Measurements from ENCODE around the gene CLEC2A. TPM values are rescaled to one million over a fixed set of nuclear protein-coding genes. Genes with fewer than 3 reads are reported as not detected.
A peak's percentile ranks its signal among the peaks of the same experiment; 100 is the strongest.

CLEC2A gene
- total RNA-seq, 1 experiment from 2014 or later = not detected

DNA sequence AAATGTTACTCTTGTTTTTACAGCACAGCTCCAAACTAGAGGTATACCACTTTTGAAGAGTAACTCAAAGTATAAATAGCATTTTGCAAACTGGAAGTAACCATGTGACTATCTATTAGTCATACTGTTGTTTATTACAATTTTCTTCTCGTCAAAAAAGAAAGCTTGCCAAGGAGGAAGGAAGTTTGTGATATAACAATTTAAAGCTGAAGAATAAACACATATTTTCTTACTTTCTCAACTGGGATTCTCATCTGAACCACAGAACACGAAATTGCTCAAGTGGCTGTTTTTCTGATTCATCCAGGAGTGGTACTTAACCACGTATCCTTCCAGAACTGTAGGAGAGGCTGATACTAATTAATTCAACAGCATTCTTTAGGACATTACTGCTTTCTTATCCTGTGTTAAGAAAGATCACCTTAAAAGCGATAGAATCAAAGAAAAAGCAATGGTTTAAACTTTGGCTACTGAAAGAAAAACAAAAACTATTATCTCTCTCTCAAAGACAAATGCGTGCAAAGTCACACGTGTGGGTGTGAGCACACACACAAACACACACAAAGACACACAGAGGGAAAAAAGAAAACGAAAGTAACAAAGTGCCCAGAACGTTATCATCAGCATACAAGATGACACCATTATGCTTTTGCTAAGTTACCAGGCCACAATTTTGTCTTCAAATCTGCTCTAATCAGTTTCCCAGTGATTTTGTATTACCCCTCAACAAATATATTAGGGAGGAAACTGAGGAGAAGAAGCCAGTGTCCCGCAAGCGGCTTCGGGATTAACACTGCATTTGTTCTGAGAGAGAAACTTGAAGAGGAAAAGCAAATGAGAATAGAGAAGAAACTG lies 62.6 kb downstream of the CLEC2A start, which contains the start of gene CLEC2B:
Gene CLEC2B, minus strand, starts transcription at position 48 of the 855 bp plus-strand sequence.
- ChIA-PET POLR2A (no interaction called here), CTCF (no interaction called here), RAD21 (ENCODE audit: low non-redundant PET in 1 of 2, low total read pairs in 2 of 2, uncharacterized antibody in 2 of 2, unreplicated experiment in 2 of 2) (no interaction called here)
- Histone ChIP-seq H3K4me1 (ENCODE audit: control insufficient read depth in 1 of 2, insufficient read depth in 2 of 2, low read length in 2 of 2) (no peaks in the 10 kb centered on the region), H3K36me3 (ENCODE audit: control insufficient read depth in 1 of 2, insufficient read depth in 2 of 2, low read length in 2 of 2) (no peaks in the 10 kb centered on the region), H3K27me3 (ENCODE audit: insufficient read depth, low read length) (peaks cover 45% of the 10 kb centered on the region), H4K20me1 (ENCODE audit: insufficient read depth) (no peaks in the 10 kb centered on the region; the same call in 1 of the 2 replicates), H3K4me2 (ENCODE audit: low read length) (peak within 1 kb of the TSS; percentile 34), H3K9me2 (ENCODE audit: insufficient read depth) (no peaks in the 10 kb centered on the region), H3K27ac (ENCODE audit: low read depth, low read length) (no peak within 1 kb of the TSS), H3K9ac (ENCODE audit: low read length) (no peak within 1 kb of the TSS), H3K79me2 (ENCODE audit: insufficient read depth, low read length) (no peaks in the 10 kb centered on the region), H3K9me3 (ENCODE audit: control insufficient read depth in 1 of 2, insufficient read depth in 1 of 2, low read depth in 1 of 2, low read length in 2 of 2) (no peaks in the 10 kb centered on the region), H2AFZ (ENCODE audit: low read depth, low read length, poor library complexity, severe bottlenecking) (peak within 1 kb of the TSS; percentile 11), H3K4me3 (replicated peaks in 1 of 2; ENCODE audit: low read depth in 1 of 2, low read length in 2 of 2) (peak within 1 kb of the TSS; percentile 6 to 35; a peak in 2 of 4 replicates)
- intact Hi-C loops (cut with micrococcal nuclease) = no loop called here
- TF ChIP-seq CEBPB (IDR thresholded peaks at IDR 0.05; ENCODE audit: low read depth) (no peak), EZH2phosphoT487 (IDR thresholded peaks at IDR 0.05; ENCODE audit: borderline replicate concordance) (peak; percentile 58; the same call in 1 of the 2 replicates)
- BruUV-seq (replicated peaks) = no TSS peak
- DNase-seq (ENCODE audit: low read depth, low spot score) (no peak), ATAC-seq (no peak)

GRCh38 chr12:9868951-9869306 lies 63.2 kb downstream of the CLEC2A start:
- Histone ChIP-seq H3K9ac (ENCODE audit: low read length) (no peak overlapping the region), H3K4me1 (ENCODE audit: control insufficient read depth in 1 of 2, insufficient read depth in 2 of 2, low read length in 2 of 2) (no peaks in the 10 kb centered on the region), H3K9me2 (ENCODE audit: insufficient read depth) (no peaks in the 10 kb centered on the region), H4K20me1 (ENCODE audit: insufficient read depth) (no peaks in the 10 kb centered on the region; the same call in 1 of the 2 replicates), H3K4me3 (replicated peaks in 1 of 2; ENCODE audit: low read depth in 1 of 2, low read length in 2 of 2) (no peak overlapping the region), H3K27ac (ENCODE audit: low read depth, low read length) (no peak overlapping the region), H2AFZ (ENCODE audit: low read depth, low read length, poor library complexity, severe bottlenecking) (no peak overlapping the region), H3K9me3 (ENCODE audit: control insufficient read depth in 1 of 2, insufficient read depth in 1 of 2, low read depth in 1 of 2, low read length in 2 of 2) (no peaks in the 10 kb centered on the region), H3K36me3 (ENCODE audit: control insufficient read depth in 1 of 2, insufficient read depth in 2 of 2, low read length in 2 of 2) (no peaks in the 10 kb centered on the region), H3K27me3 (ENCODE audit: insufficient read depth, low read length) (peaks cover 50% of the 10 kb centered on the region), H3K79me2 (ENCODE audit: insufficient read depth, low read length) (no peaks in the 10 kb centered on the region), H3K4me2 (ENCODE audit: low read length) (no peak overlapping the region)
- intact Hi-C loops (cut with micrococcal nuclease) = no loop called here
- ChIA-PET CTCF (no interaction called here), RAD21 (ENCODE audit: low non-redundant PET in 1 of 2, low total read pairs in 2 of 2, uncharacterized antibody in 2 of 2, unreplicated experiment in 2 of 2) (no interaction called here), POLR2A (no interaction called here)
- ATAC-seq (no peak), DNase-seq (ENCODE audit: low read depth, low spot score) (no peak)
- TF ChIP-seq SIN3A (IDR thresholded peaks at IDR 0.05; ENCODE audit: low read depth) (no peak), YY1 (IDR thresholded peaks at IDR 0.05; ENCODE audit: extremely low read depth, insufficient replicate concordance, low read depth, low read length) (no peak), EZH2 (IDR thresholded peaks at IDR 0.05) (no peak), CBX3 (IDR thresholded peaks at IDR 0.05; ENCODE audit: low read depth) (no peak), EZH2phosphoT487 (IDR thresholded peaks at IDR 0.05; ENCODE audit: borderline replicate concordance) (no peak), MAX (IDR thresholded peaks at IDR 0.05) (no peak), RAD21 (IDR thresholded peaks at IDR 0.05; ENCODE audit: low read depth) (no peak), ZFX (IDR thresholded peaks at IDR 0.05) (no peak), POLR2AphosphoS5 (IDR thresholded peaks at IDR 0.05; ENCODE audit: low read depth, low read length) (no peak), CTCF (IDR thresholded peaks at IDR 0.05 in 2 of 3, conservative IDR thresholded peaks at IDR 0.05 in 1 of 3; ENCODE audit: borderline replicate concordance in 1 of 3, insufficient read depth in 1 of 3, low read depth in 2 of 3, low read length in 2 of 3) (no peak), POLR2A (IDR thresholded peaks at IDR 0.05; ENCODE audit: borderline replicate concordance, extremely low read depth, insufficient read depth, insufficient read length) (no peak), SP1 (IDR thresholded peaks at IDR 0.05; ENCODE audit: low read depth) (no peak), JUND (IDR thresholded peaks at IDR 0.05) (no peak), FOSL1 (IDR thresholded peaks at IDR 0.05; ENCODE audit: low read depth) (no peak), ELF1 (IDR thresholded peaks at IDR 0.05; ENCODE audit: borderline replicate concordance, low read depth) (no peak), CEBPB (IDR thresholded peaks at IDR 0.05; ENCODE audit: low read depth) (no peak)
- no TSS peak for BruUV-seq (replicated peaks)
